LoVo (cell line): ENCODE data around the gene PRSS21.

ENCODE experiments used
- DNase-seq: peaks from one replicate; pipeline ENCODE4 v3.0.0-alpha.2; 2016; ENCODE audit warnings: low spot score

Gene PRSS21, protein sequence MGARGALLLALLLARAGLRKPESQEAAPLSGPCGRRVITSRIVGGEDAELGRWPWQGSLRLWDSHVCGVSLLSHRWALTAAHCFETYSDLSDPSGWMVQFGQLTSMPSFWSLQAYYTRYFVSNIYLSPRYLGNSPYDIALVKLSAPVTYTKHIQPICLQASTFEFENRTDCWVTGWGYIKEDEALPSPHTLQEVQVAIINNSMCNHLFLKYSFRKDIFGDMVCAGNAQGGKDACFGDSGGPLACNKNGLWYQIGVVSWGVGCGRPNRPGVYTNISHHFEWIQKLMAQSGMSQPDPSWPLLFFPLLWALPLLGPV

DNA sequence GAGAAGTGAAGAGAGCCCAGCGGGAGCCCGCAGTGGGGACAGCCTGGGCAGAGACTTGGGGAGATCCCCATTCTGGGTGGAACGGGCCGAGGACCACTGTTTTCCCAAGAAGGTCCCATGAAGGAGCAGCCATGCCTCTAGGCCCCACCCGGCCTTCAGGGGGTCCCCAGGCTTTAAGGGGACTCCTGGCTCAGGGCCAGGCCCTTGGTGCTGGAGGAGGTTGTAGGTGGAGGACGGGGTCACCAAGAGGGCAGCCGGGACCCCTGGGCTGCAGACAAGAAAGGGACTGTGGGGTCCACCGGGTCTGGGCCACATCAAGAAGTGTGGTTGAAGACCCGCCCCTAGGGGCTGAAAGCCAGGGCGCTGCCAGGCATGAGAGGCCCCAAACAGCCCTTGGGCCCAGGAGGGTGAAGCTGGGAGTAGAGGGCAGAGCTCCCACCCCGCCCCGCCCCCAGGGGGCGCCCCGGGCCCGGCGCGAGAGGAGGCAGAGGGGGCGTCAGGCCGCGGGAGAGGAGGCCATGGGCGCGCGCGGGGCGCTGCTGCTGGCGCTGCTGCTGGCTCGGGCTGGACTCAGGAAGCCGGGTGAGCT lies at the start of gene PRSS21:
Gene PRSS21, plus strand, starts transcription at position 487 of the 589 bp plus-strand sequence. Its CDS starts 32 bp downstream, at position 519.
- no peak for DNase-seq

DNA sequence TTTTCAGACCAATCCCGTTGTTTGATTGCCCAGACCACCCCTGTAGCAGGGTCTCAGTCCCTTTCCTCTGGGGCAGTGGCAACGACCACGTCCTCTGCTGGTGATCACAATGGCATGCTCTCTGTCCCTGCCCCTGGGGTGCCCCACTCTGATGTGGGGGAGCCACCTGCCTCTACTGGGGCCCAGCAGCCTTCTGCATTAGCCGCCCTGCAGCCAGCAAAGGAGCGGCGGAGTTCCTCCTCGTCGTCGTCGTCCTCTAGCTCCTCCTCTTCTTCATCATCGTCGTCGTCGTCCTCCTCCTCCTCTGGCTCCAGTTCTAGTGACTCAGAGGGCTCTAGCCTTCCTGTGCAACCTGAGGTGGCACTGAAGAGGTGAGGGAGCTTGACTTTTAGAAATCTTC lies 49.1 kb upstream of the PRSS21 start:
- no peak for DNase-seq

DNA sequence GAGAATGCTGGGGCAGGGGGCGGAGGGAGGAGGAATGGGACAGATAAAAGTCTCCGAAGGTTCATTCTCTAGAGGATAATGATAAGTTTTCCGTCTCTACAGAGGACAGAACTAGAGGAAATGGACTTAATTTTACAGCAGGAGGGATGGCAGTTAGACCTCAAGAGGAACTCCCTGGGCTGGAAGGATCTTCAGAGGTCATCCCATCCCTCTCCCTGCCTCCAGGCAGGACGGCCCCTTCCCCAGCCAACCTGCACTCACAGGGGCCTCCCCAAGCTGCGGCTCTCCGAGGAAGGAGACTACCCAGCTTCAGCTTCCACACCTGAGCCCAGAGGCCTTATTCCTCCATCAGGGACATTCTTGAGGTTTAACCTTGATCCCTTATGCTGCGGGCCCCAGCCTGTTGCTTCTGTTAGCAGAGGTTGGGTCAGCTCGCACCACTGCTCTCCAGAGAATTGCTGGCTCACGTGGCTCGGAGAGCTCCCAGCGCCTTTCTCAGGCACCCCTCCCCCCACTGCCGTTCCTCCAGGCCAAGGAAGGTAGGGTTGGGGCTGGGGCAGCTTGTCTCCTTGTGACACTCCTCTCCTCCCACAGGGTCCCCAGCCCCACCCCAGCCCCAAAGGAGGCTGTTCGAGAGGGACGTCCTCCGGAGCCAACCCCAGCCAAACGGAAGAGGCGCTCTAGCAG lies 48.5 kb upstream of the PRSS21 start:
- no peak for DNase-seq

DNA sequence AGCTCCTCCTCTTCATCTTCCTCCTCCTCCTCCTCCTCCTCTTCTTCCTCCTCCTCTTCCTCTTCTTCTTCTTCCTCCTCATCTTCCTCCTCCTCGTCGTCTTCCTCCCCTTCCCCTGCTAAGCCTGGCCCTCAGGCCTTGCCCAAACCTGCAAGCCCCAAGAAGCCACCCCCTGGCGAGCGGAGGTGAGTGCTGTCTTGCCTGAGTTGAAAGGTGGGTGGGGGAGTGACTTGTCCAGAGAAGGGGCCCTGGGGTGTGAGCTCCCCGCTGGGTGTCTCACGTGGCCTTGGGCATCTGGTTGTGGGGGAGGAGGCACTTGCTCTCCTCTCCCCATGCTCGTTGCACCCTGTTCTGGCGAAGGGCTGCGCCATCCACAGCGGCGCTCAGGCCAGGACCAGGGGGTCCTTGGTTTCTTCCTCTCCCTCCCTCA lies 47.9 kb upstream of the PRSS21 start:
- no peak for DNase-seq

DNA sequence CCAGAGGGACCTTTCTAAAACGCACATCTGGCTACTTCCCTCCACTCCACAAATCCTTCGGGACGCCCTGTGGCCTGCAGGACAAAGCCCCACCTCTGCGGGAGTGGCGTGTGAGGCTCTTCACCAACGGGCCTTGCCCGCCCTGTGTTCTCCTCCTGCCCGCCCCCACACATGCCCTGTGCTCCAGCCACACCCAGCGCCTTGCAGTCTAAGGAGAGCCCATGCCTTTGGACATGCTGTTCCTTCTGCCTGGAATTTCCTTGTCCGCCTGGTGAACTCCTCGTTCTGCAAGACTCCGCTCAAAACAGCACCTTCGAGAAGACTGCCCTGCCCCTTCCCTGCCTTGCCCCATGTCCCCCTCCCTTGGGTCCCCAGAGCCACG lies 47.4 kb upstream of the PRSS21 start:
- no peak for DNase-seq

DNA sequence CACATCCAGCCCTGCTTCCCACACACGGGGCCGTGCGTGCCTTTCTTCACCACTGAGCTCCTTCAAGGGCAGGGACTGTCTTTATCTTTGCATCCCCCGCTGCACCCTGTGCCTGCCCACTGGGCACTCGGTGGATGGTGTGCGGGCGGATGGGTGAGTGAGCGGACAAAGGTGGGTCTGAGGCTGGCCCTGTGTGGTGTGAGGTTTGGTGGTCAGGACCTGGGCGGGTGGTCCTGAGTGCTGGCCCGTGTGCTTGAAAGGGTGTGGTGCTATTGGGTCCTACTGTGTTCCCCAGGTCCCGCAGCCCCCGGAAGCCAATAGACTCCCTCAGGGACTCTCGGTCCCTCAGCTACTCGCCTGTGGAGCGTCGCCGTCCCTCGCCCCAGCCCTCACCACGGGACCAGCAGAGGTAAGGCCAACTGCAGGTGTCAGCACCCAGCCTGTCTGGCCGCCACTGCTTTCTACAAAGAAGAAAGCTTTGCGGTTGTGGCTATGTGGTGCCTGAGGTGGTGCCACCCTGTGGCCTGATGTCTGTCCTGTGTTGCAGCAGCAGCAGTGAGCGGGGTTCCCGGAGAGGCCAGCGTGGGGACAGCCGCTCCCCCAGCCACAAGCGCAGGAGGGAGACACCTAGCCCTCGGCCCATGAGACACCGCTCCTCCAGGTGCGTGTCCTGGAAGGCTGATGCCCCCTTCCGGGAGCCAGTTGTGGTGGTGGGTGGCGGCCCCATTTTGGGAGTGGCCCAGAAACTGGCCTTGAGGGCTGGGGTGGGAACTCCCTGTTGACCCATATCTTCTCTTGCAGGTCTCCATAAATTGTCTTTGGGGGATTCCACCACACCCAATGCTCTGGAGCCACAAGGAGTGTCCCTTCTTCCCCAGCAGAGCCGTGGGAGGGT lies 46.7 kb upstream of the PRSS21 start:
- no peak for DNase-seq

DNA sequence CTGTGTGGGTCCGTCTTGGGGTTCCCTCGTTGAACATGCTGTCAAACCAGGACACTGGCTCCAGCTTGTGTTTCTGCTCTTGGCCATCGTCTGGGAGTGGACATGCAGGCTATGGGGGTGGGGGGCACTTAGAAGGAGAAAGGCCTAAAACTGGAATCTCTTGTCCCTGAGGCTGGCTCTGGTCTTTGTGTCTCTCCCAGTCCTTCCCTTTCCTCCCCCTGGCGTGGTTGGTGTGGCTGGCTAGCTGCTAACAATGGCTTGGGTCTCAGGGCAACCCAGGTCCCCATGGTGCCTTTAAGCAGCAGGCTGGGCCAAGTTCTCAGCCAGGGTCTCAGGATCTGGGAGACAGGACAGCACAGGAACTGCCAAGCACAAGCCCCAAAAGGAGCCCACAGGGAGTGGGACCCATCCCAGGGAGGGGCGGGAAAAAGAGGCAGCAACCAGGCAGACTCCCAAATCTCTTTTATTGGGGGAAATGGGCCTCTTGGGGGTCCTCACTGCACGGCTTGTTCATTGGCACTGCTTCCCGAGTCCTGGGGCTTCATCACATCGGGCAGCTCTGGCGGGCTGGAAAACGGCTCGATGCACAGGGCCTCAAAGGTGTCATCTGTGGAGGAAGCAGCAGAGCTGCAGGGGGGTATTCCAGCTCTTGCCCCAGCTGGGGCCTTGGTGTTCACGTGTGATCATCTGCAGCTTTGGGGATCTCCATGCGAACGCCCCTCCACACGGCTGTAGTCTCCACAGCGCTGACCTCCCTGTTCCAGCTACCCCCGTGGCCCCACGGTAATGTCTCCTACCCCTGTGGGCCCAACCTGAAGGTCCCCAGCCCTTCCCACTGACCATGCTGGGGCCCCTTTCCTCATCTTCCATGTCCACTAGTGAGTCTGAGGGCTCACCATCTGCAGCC lies 45.3 kb upstream of the PRSS21 start:
- no peak for DNase-seq

DNA sequence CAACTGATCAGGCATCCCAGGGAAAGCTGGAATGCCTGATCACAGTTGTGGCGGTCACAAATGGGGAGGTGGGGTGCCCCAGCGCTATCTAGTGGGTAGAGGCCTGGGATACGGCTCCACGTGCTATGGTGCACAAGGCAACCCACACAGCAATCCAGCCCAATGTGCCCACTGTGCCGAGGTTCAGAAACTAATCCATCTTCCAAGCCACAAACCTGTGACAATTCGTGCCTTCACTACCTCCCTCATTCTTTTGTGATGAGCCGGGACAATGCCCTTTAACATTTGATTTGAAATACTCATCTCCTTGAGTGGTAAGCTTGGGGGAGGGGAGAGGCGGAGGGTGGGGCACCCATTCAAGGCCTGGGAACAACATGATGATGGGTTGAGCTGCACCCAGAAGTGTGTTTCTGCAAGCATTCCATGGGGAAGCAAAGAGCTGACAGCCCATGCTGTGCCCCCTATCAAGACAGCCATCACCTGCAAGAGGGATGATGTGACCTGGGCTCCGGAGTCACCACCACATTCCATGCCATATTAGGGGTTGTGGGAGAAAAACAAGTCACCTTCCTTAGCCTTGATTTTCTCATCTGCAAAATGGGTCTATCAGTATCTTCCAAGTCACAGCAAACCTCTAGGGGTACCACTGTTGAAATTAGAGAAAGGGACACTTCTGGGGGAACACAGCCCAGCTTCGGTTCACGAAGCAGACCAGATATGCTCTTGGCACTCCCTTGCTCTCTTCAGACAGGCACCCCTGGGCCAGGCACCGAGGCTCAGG lies 43.7 kb upstream of the PRSS21 start:
- no peak for DNase-seq

DNA sequence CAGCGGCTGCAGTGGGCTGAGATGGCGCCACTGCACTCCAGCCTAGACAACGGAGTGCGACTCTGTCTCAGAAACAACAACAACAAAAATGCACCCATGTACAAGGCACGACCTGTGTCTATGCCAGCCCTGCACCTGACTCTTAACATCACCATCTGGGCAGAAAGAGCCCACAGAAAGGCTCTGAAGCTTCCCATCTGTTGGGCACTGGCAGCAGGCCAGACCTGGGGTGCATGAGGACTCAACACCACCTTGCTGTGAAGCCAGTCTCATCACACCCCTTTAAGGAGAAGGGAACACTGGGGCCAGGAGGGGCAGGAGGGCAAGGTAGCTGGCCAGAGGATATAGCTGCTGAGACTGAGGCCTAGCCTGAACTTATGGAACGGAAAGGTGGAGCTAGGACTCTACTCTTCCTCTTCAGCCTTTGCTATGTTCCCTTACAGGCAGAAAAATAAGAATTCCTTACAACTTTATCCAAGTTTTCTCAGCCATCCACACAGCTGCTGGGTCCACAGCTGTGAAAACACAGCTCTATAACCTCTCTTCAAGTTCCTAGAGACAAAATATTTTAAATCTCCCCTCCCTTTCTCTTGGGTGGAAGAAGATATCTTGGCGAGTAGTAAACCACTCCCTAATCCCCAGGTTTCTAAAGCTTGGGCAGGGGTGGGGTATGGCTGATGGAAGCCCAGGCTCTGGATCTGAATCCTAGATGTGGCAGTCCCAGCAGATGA lies 42.7 kb upstream of the PRSS21 start:
- no peak for DNase-seq

DNA sequence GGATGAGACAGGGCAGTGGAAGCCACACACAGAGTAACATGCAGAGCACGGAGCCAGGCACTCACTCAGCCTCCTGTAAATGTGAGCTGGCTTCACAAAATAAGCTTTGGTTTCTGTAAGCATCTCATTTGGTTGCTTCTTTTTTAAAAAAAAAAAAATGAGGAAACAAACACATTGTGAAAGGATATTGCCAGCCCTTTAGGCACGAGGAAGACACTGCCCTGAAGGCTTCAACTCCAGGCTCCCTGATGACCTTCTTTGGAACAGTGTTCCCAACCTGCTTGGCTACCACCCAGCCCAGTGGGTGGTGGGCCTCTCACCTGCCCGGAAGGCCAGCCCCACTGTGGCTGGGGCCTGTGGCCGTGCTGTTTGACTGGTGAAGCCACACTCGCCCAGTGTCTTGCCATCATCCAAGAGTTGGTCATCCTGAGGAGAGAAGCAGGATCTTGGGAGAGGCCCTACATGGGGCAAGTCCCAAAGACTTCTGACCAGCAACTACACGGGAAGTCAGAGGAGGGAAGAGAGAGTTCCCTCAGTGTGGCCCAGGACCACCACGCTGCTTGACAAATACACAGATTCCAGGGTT lies 41.8 kb upstream of the PRSS21 start:
- DNase-seq, result no peak

DNA sequence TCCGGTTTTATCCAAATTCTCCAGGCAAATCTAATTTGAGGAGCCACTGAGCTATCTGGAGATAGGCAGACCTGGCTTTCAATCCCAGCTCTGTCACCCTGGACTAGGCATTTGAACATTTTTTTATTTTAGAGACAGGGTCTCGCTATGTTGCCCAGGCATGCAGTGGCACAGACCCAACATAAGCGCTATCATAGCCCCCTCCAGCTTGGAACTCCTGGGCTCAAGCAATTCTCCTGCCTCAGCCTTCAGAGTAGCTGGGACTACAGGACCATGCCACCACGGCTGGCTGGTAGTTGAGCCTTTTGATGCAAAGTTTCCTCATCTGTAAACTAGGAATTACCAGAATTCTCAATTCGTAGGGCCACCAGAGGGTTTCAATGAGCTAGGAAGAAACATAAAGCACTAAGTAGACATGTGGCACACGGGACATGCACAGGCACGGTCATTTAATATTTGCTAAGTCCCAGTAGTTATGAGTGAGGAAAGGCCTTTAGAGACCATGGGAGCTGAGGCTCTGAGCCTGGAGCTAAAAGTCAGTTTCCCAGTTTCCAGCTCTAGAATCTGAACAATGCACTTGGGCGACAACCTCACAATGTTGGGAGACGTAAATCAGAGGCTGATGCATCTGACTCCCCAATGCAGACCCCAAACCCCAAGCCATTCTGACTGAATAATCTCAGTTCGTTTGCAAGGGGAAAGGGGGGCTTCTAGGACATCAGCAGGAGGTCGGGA lies 41.1 kb upstream of the PRSS21 start:
- no peak for DNase-seq

DNA sequence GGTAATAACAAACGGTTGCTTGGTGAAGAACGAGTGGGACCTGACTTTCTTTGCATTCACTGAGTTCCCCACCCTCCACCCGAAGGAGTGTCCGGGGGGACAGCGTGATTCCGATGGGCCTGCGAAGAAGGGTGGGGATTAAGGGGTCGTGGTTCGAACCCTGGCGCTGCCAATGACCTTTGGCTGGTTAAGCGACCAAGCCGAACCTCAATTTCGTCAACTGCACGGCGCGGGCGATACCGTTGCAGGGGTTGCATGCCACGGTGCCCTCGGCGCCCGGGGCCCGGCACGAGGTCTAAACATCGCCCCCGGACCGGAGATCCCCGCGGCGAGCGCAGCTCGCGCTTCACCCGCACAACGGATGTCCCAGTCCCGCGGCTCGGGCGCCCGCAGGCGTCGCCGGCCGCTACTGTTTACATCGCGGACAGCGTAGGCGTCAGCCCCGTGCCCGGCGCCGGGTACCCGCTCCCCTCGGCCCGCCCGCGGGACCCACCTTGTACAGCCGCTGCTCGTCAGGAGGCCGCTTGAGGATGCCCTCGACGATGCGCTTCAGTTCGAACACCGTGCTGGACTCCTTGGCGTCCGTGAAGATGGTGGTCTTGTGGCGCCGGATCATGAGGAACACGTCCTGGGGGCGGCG lies 40.4 kb upstream of the PRSS21 start:
- no peak for DNase-seq

DNA sequence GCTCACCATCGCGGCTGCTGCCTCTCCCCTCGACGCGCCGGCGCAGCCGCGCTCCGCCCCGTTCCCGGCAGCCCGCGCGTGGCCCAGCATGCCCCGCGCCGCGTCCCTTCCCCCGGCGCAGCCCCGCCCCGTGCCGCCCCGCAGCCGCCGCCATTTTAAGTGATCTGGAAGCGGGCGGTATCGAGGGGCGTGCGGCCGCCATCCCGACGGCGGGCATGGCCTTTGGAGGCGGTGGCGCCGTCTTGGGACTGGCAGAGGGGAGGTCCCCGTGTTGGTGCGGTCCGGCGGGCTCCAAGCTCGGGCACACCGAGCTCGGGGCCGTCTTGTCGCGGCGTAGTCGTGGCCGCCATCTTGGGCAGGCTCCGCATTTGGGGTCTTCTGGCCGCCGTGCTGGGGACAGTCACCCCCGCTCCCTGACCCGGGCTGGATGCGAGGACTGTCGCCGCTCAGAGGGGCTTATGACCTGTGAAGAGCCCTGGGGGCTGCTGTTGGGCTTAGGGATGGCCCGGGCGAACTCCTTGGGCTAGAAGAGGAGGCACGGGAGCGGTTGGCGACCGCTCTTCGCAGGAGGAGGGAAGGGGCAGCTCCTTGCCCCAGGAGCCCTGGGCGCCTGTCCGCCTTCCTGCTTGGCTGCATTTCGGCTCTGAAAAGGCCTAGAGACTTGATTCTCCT lies 39.7 kb upstream of the PRSS21 start, which contains the start of gene ELOB:
Gene ELOB, minus strand, starts transcription at position 50 of the 672 bp plus-strand sequence. Its CDS starts 41 bp downstream, at position 9.
- DNase-seq, result peak; percentile 89

DNA sequence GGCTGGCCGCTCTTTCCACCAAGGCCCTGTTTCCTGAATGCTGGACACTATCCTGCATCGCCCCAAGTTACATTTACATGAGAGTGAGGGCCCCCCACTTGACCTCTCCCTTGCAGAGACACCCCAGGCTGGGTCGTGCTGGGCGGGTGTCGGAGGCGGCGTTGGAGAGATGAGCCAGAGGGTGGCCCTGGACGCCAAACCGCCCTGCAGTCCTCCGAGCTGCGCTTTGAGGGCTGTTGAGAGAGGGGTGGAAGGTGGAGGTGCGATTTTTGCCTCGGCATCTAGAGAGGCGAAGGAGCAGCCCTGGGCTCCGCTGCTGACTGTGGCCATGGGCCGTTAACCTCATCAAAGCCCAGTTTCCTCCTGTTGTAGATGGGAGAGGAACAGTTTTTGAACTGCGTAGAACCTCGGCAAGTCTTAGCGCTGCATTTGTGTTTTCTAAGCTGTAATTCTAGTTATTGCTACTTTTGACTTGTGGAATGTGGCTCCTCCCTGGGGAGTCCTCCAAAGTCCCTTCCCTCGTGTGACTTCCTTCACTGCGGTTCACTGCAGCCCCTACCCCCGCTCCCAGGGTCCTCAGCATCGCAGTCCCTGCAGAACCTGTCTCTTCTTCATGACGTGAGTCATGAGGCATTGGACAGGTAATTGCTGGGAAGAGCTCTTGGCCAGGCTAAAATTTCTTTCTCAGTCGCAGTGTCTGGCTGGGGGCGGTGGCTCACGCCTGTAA lies 39.0 kb upstream of the PRSS21 start:
- peak; percentile 45 for DNase-seq

DNA sequence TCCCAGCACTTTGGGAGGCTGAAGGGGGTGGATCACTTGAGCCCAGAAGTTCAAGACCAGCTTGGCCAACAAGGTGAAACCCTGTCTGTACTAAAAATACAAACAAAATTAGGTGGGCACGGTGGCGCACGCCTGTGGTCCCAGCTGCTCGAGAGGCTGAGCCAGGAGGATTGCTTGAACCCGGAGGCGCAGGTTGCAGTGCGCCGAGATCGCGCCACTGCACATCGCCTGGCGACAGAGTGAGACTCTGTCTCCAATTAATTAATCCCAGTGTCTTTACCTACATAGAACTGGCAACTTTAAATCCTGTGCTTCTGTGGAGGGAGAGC lies 38.4 kb upstream of the PRSS21 start:
- DNase-seq, result no peak

DNA sequence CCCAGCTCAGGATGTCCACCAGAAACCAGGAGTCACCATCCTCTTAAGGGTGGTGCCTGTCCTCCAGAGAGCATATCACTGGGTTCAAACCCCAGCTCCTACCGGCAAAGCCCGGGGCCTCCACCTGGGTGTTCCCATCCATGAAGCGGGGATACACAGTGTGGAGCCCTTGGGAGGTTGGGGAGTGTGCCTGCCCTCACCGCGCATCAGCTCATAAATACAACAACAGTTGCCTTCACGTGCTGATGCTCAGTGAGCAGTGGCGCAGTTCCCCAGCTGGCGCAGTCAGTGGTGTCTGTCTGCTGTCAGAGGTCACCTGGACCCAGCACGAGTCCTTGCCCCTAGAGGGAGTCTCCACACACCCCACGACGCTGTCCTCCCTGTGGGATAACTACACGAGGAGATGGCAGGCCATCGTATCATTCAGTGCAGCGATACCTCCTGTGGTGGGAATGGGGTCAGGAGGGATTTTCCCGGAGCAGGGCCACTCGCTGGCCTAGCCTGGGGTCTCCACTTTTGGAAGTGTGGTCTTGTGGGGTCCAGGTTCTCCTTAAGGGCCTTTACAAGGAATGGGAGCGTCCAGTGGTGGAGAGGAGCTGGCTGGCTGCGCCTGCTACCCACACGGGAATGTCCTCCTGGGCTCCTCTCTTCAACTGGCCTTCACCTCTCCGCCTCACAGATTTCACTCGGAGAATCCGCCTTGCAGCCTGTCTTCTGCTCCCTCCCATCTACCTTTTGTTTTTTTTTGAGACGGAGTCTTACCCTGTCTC lies 37.7 kb upstream of the PRSS21 start:
- DNase-seq, result no peak
